ENCODE measurements around the gene SIRT3. TPM values are rescaled to one million over a fixed set of nuclear protein-coding genes. Genes with fewer than 3 reads are reported as not detected.
"Not testable (repeated sequence)": the region's sequence is repeated elsewhere in the genome, so short reads cannot be mapped to it uniquely, and the experiment has no call there.

The SIRT3 gene
- total RNA-seq, 1 donor = 10.4 TPM

DNA sequence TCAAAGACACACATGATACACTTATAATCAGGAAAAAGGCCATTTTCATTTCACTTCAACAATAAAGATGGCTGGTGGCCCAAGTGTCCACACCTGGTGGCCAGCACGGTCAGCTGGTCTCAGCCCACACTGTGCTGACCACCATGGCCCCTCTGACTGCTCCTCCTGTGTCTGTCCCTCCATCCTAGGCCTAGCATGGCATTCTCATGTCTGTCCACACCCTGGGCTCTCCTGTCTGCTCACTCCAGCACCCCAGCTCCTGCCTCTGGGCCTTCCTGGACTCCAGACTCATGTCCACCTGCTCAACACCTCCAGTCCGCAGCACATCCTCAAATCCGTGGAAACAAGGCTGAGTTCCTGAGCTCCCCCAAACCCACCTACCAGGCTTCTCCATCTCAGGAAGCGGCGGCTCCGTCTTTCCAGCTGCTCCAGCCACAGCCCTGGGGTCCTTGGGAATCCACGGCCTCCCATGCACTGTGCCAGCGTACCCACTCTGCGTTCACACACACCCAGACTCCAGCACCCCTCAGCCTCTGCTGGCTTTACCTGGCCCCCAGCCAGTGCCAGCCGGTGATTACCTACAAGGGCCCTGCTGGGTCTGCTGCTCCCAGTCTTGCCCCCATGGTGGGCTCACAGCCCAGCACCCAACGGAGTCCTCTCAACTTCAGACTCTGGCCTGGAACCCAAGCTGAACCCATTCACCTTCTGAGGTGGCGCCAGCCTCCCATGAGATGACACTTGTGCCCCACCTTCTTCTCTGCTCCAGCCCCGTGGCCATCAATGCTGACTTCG is 13.9 kb downstream of the SIRT3 start:
- no peak overlapping the region for H3K4me3 ChIP-seq (ENCODE audit: low read depth, low read length)
- DNase-seq (ENCODE audit: low read depth) = no peak
- TF ChIP-seq, protein P1, sequence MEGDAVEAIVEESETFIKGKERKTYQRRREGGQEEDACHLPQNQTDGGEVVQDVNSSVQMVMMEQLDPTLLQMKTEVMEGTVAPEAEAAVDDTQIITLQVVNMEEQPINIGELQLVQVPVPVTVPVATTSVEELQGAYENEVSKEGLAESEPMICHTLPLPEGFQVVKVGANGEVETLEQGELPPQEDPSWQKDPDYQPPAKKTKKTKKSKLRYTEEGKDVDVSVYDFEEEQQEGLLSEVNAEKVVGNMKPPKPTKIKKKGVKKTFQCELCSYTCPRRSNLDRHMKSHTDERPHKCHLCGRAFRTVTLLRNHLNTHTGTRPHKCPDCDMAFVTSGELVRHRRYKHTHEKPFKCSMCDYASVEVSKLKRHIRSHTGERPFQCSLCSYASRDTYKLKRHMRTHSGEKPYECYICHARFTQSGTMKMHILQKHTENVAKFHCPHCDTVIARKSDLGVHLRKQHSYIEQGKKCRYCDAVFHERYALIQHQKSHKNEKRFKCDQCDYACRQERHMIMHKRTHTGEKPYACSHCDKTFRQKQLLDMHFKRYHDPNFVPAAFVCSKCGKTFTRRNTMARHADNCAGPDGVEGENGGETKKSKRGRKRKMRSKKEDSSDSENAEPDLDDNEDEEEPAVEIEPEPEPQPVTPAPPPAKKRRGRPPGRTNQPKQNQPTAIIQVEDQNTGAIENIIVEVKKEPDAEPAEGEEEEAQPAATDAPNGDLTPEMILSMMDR (IDR thresholded peaks at IDR 0.05; ENCODE audit: insufficient read depth, low read depth, low read length) = no peak

DNA sequence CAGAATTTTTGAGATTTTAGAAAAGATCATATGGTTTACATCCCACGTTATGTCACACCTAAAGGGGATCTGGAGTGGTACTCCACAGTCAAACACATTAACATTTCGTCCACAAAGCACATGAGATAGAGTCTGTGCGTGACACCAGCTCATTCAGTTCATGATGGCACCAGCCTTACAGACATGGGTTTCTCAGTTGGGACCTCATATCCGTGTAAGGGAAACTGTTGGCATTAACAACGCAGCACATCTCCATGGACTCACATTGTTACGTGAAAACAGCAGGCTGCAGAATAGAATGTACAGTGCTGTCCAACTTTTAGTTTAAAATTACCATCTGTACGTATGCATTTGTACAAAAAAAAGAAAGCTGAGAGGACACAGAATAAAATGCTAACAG is 14.6 kb downstream of the SIRT3 start:
- no peak overlapping the region for H3K4me3 ChIP-seq (ENCODE audit: low read depth, low read length)
- DNase-seq (ENCODE audit: low read depth) = no peak
- TF ChIP-seq, protein P1 (IDR thresholded peaks at IDR 0.05; ENCODE audit: insufficient read depth, low read depth, low read length) = no peak

DNA sequence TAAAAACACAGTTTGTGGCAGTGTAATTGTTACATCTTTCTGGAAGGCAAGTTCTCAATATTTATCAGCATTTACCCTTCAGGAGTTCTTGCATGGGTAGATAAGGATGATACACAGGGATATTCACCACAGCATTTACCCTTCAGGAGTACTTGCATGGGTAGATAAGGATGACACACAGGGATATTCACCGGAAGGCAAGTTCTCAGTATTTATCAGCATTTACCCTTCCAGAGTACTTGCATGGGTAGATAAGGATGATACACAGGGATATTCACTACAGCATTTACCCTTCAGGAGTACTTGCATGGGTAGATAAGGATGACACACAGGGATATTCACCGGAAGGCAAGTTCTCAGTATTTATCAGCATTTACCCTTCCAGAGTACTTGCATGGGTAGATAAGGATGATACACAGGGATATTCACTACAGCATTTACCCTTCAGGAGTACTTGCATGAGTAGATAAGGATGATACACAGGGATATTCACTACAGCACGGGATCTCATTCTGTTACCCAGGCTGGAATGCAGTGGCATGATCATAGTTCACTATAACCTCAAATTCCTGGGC is 15.4 kb downstream of the SIRT3 start:
- H3K4me3 ChIP-seq (ENCODE audit: low read depth, low read length); DNase-seq (ENCODE audit: low read depth): not testable (repeated sequence)

DNA sequence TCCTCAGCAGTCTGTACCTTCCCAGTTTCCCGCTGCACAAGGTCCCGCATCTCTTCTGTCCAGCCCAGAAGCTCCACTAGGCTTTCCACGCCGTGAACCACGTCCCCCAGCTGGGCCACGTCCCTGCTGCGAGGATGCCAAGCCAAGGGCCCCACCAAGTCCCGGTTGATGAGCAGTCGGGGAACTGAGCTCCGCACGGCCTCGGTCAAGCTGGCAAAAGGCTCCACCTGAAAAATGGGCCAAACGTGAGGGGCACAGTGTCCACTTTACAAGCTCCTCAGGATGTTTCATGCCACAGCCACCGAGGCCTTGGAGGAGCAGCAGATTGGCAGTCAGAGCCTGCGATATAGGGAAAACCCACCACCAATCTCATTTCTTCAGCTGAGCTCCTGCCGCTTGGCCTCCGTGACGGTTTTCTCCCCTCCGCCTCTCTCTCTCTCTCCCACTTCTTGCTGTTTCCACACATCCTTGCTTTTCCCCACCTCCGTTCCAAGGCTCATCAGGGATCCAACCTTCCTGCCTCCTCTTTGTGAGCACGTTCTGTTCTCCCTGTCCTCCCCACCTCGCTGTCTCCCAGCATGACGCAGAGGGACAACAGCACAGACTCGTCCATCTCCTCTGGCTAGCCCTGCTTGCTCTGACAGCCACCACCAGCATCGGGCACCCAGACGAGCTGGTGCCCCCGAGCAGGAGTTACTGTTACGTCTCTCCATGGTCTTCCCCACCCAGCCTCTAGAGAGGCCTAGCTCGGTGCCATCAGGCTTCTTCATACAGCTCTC is 17.1 kb downstream of the SIRT3 start:
- TF ChIP-seq, protein P1 (IDR thresholded peaks at IDR 0.05; ENCODE audit: insufficient read depth, low read depth, low read length) = no peak
- H3K4me3 ChIP-seq (ENCODE audit: low read depth, low read length) = no peak overlapping the region

DNA sequence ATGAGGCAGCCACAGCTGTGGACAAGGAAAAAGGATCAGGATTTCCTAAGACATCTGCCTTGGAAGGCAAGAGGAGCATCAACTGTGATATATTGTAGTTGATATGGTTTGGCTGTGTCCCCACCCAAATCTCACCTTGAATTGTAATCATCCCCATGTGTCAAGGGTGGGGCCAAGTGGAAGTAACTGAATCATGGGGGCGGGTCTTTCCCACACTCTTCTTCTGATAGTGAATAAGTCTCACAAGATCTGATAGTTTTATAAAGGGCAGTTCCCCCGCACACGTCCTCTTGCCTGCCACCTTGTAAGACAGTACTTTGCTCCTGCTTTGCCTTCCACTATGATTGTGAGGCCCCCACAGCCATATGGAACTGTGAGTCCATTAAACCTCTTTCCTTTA is 18.4 kb downstream of the SIRT3 start:
- DNase-seq (ENCODE audit: low read depth) = no peak
- TF ChIP-seq, protein P1 (IDR thresholded peaks at IDR 0.05; ENCODE audit: insufficient read depth, low read depth, low read length) = no peak
- H3K4me3 ChIP-seq (ENCODE audit: low read depth, low read length) = no peak overlapping the region

More for the DNA sequence above, 17.1 kb downstream of the SIRT3 start:
- no peak for DNase-seq (ENCODE audit: low read depth)

DNA sequence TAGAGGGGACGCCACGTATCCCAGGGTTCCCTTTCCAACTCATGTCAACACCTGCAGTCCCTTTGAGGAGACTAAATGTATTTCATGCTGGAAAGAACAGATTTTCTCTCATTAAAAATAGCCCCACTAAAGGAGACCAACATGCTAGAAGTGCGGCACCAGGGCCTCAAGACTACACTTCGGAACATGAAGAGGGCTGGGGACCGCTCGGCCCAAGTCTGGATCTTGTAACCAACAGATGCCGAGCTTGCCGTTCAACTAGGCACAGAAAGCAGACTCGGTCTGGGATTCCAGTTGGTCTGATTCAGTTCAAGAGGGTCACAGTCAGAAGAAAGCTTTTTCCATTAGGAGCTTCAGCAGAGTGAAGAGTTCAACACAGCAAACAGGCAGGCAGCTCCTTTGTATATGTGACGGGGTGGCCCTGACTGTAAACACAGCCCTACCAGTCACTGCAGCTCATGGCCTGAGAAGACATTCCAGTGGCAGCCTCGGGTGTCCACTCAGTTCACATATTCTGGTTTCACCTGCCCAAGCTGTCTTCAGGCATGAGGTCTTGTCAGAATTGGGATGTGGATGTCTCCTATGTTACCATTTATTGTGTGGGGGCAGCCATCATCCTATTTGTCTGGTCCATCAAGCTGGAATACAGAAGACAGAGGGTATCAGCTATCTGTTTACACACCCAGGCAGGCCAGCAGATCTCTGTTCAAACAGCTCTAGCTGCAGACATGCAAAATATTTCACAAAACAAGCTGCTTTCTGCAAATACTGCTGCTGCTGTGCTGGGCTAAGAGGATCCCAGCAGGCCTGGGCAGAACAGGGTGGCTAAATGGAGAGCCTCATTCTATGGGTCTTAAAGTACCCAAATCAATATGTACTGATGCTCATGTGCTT is 19.8 kb downstream of the SIRT3 start:
- DNase-seq (ENCODE audit: low read depth) = no peak
- H3K4me3 ChIP-seq (ENCODE audit: low read depth, low read length) = no peak overlapping the region
- TF ChIP-seq, protein P1 (IDR thresholded peaks at IDR 0.05; ENCODE audit: insufficient read depth, low read depth, low read length) = no peak
